Peyer's patch (tissue), 4 donors: ENCODE results near the gene MTCL1. TPM values are rescaled to one million over a fixed set of nuclear protein-coding genes. Genes with fewer than 3 reads are reported as not detected.

Experiments used
- DNase-seq, 3 donors: peaks; one replicate each; pipeline ENCODE4 v3.0.0-alpha.2; 2017 to 2019
- H3K27ac ChIP-seq, 4 donors: fragments of 200-600 bp; sonication (generic); one replicate each; pipeline ENCODE4 v1.5.1; 2016 to 2019
- H3K27me3 ChIP-seq, 2 donors: fragments of 200-600 bp; sonication (generic); one replicate each; pipeline ENCODE4 v1.5.1; 2019
- H3K36me3 ChIP-seq, 3 donors: fragments of 200-600 bp; sonication (generic); one replicate each; pipeline ENCODE4 v1.5.1; 2016 to 2019
- H3K4me1 ChIP-seq, 4 donors: fragments of 200-600 bp; sonication (generic); one replicate each; pipeline ENCODE4 v1.5.1; 2016 to 2019
- H3K4me3 ChIP-seq, 4 donors: fragments of 200-600 bp; sonication (generic); 1 replicate in 3 of 4; 2 replicates in 1 of 4; pipeline ENCODE4 v1.5.1; 2016 to 2019; ENCODE audit warnings: mild to moderate bottlenecking in 1 of 4
- H3K9me3 ChIP-seq, 4 donors: fragments of 200-600 bp; sonication (generic); one replicate each; pipeline ENCODE4 v1.5.1; 2016 to 2019; ENCODE audit warnings: mild to moderate bottlenecking in 1 of 4
- POLR2A ChIP-seq, 2 donors: fragments of 450-650 bp; IDR thresholded peaks; one replicate each; pipeline ENCODE4 v1.5.1; 2017; ENCODE audit warnings: antibody characterized with exemption in 2 of 2, mild to moderate bottlenecking in 2 of 2, moderate library complexity in 2 of 2
- total RNA-seq, 4 donors: library from RNA; depleted of rRNA; stranded (reverse); fragments of >200 nt; gene quantifications; one replicate each; pipeline ENCODE4 v1.1.0, GENCODE V29; 2016
- TF ChIP-seq, protein P1 (sequence below), 6 experiments: fragments of 450-650 bp in 4 of 6; fragments of 200-600 bp in 2 of 6; sonication (generic) in 1 of 6; IDR thresholded peaks; one replicate each; pipeline ENCODE4 v1.5.1; 2017 to 2019; ENCODE audit warnings: antibody characterized with exemption in 6 of 6, mild to moderate bottlenecking in 3 of 6, moderate library complexity in 1 of 6

MTCL1 gene
- total RNA-seq, 4 donors from 2014 or later: 4.2 to 27.2 (median 6.3) TPM

- Histone ChIP-seq H3K36me3 (no peaks in the 10 kb centered on the region), H3K4me1 (no peaks in the 10 kb centered on the region), H3K27me3 (no peaks in the 10 kb centered on the region), H3K9me3 (no peaks in the 10 kb centered on the region), H3K27ac (no peak overlapping the region), H3K4me3 (no peak overlapping the region)
- no peak for DNase-seq
- no peak for TF ChIP-seq POLR2A (IDR thresholded peaks at IDR 0.05)
- TF ChIP-seq, protein P1, sequence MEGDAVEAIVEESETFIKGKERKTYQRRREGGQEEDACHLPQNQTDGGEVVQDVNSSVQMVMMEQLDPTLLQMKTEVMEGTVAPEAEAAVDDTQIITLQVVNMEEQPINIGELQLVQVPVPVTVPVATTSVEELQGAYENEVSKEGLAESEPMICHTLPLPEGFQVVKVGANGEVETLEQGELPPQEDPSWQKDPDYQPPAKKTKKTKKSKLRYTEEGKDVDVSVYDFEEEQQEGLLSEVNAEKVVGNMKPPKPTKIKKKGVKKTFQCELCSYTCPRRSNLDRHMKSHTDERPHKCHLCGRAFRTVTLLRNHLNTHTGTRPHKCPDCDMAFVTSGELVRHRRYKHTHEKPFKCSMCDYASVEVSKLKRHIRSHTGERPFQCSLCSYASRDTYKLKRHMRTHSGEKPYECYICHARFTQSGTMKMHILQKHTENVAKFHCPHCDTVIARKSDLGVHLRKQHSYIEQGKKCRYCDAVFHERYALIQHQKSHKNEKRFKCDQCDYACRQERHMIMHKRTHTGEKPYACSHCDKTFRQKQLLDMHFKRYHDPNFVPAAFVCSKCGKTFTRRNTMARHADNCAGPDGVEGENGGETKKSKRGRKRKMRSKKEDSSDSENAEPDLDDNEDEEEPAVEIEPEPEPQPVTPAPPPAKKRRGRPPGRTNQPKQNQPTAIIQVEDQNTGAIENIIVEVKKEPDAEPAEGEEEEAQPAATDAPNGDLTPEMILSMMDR (IDR thresholded peaks at IDR 0.05): no peak
Measured at GRCh38 chr18:8684577-8684976, 20.8 kb upstream of the MTCL1 start.

GRCh38 chr18:8685141-8685913 lies 20.0 kb upstream of the MTCL1 start:
- H3K36me3 ChIP-seq: no peaks in the 10 kb centered on the region
- no peak overlapping the region for H3K4me3 ChIP-seq
- TF ChIP-seq, protein P1 (IDR thresholded peaks at IDR 0.05): no peak
- TF ChIP-seq POLR2A (IDR thresholded peaks at IDR 0.05): no peak

DNA sequence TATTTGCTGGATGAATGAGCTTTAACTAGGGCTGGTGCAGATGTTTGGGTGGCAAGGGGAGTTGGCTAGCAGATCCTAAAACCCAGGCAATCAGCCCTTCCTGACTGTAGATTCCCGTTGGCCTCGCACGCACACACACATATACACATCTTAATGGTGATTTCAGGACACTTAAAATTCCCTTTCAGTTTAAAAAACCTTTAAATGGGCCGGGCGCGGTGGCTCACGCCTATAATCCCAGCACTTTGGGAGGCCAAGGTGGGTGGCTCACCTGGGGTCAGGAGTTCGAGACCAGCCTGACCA lies 19.5 kb upstream of the MTCL1 start:
- Histone ChIP-seq H3K27ac (no peak overlapping the region), H3K9me3 (no peaks in the 10 kb centered on the region), H3K4me3 (no peak overlapping the region), H3K4me1 (no peaks in the 10 kb centered on the region), H3K36me3 (no peaks in the 10 kb centered on the region), H3K27me3 (no peaks in the 10 kb centered on the region)
- TF ChIP-seq, protein P1 (IDR thresholded peaks at IDR 0.05): no peak
- no peak for TF ChIP-seq POLR2A (IDR thresholded peaks at IDR 0.05)
- no peak for DNase-seq

More at GRCh38 chr18:8685141-8685913, 20.0 kb upstream of the MTCL1 start:
- DNase-seq: no peak
- H3K9me3 ChIP-seq: no peaks in the 10 kb centered on the region
- H3K4me1 ChIP-seq: no peaks in the 10 kb centered on the region
- no peak overlapping the region for H3K27ac ChIP-seq
- no peaks in the 10 kb centered on the region for H3K27me3 ChIP-seq

DNA sequence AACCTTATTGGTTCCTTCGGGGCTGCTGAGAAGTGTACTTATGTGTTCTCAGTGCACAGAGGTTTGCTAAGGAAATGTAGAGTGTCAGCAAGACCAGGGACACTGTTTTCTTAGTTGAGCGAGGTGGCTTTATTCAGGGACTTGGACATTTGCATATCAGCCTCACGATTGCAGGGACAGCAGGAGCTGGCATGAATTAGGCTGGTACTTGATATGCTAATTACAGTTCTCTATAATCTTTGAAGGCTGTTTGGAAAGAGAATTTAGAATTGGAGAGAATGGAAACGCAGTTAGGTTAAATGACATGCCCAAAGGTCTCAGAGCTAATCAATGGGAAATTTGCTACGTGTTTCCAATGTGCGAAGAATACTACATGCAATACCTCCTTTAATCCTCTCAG lies 18.7 kb upstream of the MTCL1 start:
- Histone ChIP-seq H3K27ac (no peak overlapping the region), H3K4me1 (no peaks in the 10 kb centered on the region), H3K36me3 (no peaks in the 10 kb centered on the region), H3K4me3 (no peak overlapping the region), H3K9me3 (no peaks in the 10 kb centered on the region), H3K27me3 (no peaks in the 10 kb centered on the region)
- TF ChIP-seq, protein P1 (IDR thresholded peaks at IDR 0.05): no peak
- no peak for TF ChIP-seq POLR2A (IDR thresholded peaks at IDR 0.05)
- DNase-seq: no peak

DNA sequence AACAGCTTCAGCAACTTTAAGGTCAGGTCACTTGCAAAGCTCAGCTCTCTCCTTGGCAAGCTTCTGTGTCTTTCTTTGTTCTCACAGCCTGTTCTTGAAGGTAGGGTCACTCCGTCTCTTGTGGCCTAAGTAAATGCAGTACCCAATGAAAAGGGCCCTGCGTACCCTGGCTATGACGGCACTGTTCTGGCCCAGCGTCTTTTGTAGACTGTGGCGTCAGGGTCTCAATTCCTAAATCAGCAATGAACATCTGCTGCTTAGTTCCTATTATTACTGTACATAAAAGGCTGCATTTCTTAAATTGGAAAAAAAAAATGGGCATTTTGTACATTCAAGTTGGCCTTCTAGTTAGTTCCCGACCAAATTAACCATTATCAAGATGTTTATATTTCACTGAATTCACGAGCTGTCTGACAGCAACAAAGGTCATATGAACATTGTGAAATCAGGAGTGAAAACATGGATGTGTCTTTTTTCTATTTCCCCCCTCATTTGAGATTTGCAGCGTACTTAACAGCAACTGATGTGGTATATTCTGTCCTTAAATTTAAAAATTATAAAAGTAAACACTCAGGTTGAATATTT lies 17.0 kb upstream of the MTCL1 start:
- H3K27ac ChIP-seq: no peak overlapping the region

More for the DNA sequence above, 17.0 kb upstream of the MTCL1 start:
- DNase-seq: no peak
- no peaks in the 10 kb centered on the region for H3K9me3 ChIP-seq
- TF ChIP-seq POLR2A (IDR thresholded peaks at IDR 0.05): no peak
- TF ChIP-seq, protein P1 (IDR thresholded peaks at IDR 0.05): no peak
- H3K36me3 ChIP-seq: no peaks in the 10 kb centered on the region
- no peaks in the 10 kb centered on the region for H3K27me3 ChIP-seq
- no peak overlapping the region for H3K4me3 ChIP-seq
- H3K4me1 ChIP-seq: no peaks in the 10 kb centered on the region
